ENCODE measurements around the gene JARID2.

GRCh38 chr6:15414235-15414612, 168.4 kb downstream of the JARID2 start:
- TF ChIP-seq CTCF (IDR thresholded peaks at IDR 0.05) = no peak
- no peak for TF ChIP-seq REST (IDR thresholded peaks at IDR 0.05; ENCODE audit: insufficient read depth in 1 of 2, low read depth in 2 of 2, low read length in 1 of 2)
- no peak for TF ChIP-seq SIN3A (IDR thresholded peaks at IDR 0.05; ENCODE audit: borderline replicate concordance, insufficient read depth, low read depth, low read length)
- TF ChIP-seq TCF7L2 (IDR thresholded peaks at IDR 0.05; ENCODE audit: low read depth, low read length) = no peak
